Omental fat pad (tissue), 4 donors: Measurements from ENCODE around the gene ZC3H12C. TPM values are rescaled to one million over a fixed set of nuclear protein-coding genes. Genes with fewer than 3 reads are reported as not detected.
A peak's percentile ranks its signal among the peaks of the same experiment; 100 is the strongest.

Experiments
- ATAC-seq: fragments of 150-250 bp; one replicate; pipeline ENCODE4 v1.9.1; 2016; ENCODE audit warnings: mild to moderate bottlenecking, moderate library complexity; ENCODE audit not compliant: low FRiP score
- DNase-seq: peaks from one replicate; pipeline ENCODE4 v3.0.0-alpha.2; 2019; ENCODE audit warnings: low spot score
- total RNA-seq, 4 donors: library from RNA; depleted of rRNA; stranded (reverse); fragments of >200 nt; gene quantifications; one replicate each; pipeline ENCODE4 v1.1.0, GENCODE V29; 2016
- TF ChIP-seq, protein P1 (sequence below), 3 donors: fragments of 450-650 bp; IDR thresholded peaks; one replicate each; pipeline ENCODE4 v1.5.1; 2016 to 2017; ENCODE audit warnings: antibody characterized with exemption in 3 of 3, mild to moderate bottlenecking in 3 of 3, moderate library complexity in 2 of 3

ZC3H12C gene
- total RNA-seq, 4 donors from 2014 or later: 12.0 to 19.4 (median 15.7) TPM

GRCh38 chr11:110169738-110170137 is 76.5 kb downstream of the ZC3H12C start:
- DNase-seq: no peak
- ATAC-seq: no peak

GRCh38 chr11:110172468-110173065 is 79.4 kb downstream of the ZC3H12C start:
- no peak for ATAC-seq
- TF ChIP-seq, protein P1, sequence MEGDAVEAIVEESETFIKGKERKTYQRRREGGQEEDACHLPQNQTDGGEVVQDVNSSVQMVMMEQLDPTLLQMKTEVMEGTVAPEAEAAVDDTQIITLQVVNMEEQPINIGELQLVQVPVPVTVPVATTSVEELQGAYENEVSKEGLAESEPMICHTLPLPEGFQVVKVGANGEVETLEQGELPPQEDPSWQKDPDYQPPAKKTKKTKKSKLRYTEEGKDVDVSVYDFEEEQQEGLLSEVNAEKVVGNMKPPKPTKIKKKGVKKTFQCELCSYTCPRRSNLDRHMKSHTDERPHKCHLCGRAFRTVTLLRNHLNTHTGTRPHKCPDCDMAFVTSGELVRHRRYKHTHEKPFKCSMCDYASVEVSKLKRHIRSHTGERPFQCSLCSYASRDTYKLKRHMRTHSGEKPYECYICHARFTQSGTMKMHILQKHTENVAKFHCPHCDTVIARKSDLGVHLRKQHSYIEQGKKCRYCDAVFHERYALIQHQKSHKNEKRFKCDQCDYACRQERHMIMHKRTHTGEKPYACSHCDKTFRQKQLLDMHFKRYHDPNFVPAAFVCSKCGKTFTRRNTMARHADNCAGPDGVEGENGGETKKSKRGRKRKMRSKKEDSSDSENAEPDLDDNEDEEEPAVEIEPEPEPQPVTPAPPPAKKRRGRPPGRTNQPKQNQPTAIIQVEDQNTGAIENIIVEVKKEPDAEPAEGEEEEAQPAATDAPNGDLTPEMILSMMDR (IDR thresholded peaks at IDR 0.05): no peak

More at GRCh38 chr11:110169738-110170137, 76.5 kb downstream of the ZC3H12C start:
- TF ChIP-seq, protein P1 (IDR thresholded peaks at IDR 0.05): no peak

DNA sequence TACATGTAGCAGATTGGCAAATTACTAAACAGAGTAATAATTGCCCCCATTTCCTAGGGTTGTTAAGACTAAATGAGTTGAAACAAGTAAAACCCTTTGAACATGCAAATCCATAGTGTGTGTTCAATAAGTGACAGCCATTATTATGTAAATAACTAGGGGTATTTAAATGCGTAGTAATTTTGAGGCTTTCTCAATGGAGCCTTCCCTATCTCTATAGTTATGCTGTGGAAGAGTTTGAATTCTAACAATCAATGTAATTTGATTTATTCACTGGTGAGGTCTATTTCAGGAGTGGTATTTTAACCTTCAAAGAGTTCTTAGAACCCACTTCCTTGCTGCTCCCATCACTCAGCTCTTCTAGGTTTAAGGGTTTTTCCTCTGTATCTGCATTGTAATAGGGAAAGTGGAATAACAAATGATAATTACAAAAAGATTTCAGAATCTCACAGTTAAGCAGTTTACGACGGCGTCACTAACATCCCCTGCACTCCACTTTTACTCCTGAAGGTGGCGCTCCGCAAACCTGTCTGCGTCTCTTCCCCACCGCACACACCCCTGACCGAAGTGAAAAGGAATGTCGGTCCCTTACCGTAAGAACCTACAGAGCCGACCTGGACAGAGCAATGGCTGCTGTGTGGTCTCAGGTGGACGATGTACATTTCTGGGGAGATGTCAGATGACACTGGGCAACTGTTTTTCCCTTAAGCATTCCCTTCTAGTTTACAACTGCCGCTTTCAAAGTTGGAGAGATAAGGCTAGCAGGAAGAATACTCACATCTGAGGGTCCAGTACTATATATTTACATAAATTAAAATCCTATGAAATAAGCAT is 80.8 kb downstream of the ZC3H12C start:
- DNase-seq (peak; percentile 74), ATAC-seq (peak; percentile 89)
- TF ChIP-seq, protein P1 (IDR thresholded peaks at IDR 0.05): peak in 1 of 3 donors; percentile 57

More at GRCh38 chr11:110172468-110173065, 79.4 kb downstream of the ZC3H12C start:
- DNase-seq: no peak

GRCh38 chr11:110174645-110175310 is 81.6 kb downstream of the ZC3H12C start:
- no peak for ATAC-seq
- TF ChIP-seq, protein P1 (IDR thresholded peaks at IDR 0.05): no peak
- no peak for DNase-seq

GRCh38 chr11:110176366-110177085 is 83.3 kb downstream of the ZC3H12C start:
- no peak for DNase-seq
- TF ChIP-seq, protein P1 (IDR thresholded peaks at IDR 0.05): no peak
- ATAC-seq: no peak

DNA sequence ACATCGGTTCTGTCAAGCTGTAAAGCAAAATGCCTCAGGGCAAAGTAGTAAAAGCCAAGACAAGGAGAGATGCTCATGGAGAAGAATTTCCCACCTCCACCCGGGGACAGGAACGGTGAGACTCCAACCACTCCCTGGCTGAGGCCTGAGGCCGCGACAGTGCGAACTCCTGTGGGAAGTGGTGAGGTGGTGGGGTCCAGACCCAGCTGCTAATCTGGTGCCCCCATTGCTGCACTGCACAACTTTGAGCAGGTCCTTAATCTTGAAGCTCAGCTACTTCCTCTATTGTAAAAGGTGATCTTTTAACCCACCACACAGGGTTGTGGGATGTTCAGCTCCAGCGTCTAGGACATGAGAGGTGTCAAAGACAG is 83.9 kb downstream of the ZC3H12C start:
- ATAC-seq (no peak), DNase-seq (no peak)
- TF ChIP-seq, protein P1 (IDR thresholded peaks at IDR 0.05): no peak
